Measurements from ENCODE around the gene LAMA3.

Gene LAMA3

DNA sequence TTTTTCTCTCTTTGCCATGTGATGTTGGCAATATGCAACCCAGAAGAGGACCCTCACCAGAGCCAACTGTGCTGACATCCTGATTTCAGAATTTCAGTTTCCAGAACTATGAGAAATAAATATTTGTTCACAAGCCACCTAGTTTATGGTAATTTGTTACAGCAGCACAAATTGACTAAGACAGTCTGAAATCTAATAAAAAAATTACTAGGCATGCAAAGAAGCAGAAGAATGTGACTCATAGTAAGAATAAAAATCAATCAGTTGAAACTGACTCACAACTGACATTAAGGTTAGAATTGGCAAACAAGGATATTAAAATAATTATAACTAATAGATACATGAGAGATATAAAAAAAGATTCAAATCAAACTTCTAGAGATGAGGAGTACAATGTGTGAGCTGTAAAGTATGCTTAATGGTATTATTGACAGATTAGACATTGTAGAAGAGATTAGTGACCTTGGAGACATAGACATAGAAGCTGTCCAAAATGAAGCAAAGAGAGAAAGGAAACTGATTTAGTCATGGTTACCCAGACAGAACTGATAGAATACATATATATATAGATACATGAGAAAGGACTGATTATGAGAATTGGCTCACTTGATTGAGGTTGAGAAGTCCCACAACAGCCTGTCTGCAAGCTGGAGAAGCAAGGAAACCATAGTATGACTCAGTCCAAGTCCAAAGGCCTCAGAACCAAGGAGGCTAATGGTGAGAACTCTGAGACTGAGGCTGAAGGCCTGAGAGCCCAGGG lies 297.5 kb downstream of the LAMA3 start:
- DNase-seq, result no peak

DNA sequence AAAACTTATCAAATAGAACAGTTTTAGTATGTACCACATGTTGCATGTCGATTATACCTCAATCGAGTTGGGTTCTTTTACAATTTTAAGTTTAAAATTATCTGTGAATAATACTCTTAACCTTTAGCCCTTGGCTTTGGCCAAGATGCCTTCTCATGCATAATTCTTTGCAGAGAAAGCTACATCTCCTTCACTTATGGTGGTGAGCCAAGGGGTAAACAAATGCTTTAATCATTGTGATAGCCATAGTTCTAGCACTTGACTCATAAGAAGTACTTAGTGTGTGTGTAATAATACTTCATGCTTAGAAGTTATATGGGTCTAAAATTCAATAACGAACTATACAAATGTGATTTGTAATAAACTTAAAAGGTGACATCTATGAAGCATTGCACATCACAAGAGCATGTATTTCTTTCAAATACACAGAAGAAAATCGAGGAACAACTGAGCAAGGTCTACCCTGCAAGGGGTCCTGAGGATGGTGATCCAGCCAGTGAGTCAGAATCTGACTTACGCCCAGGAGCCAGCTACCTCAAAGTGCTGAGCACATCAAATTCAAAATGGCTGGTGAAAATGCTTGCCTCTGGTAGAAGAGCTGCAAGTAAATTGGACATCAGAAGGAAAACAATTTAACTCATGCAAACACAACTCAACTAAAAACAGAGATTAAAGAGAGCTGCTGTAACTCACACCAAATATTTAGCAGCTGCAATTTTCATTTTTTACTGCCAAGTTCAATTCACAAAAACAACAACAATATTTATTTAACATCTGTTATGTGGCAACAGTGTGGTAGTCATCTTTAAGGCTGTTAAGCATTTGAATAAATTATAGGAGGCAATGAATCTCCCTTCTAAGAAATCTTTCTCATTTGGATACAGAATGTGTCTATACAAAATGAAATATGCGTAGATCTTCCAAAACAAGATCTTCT lies 301.5 kb downstream of the LAMA3 start:
- DNase-seq, result no peak

- no peak for DNase-seq
Observed at GRCh38 chr18:23992089-23992940, 303.1 kb downstream of the LAMA3 start.

DNA sequence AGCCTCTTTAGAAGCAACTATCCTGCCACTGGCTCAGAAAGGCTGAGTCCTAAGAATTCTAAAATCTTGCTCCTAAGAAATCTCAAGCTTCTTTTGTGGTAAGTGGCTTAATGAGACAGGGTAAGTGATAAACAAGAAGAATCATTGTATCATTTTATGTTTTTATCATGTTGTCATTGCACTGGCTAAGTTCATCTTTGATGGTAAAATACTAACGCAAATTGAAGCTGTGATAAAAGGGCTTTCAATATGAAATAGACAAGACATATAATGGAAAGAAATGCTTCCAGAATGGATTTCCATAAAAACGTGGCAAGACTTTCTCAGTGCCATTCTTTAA lies 303.7 kb downstream of the LAMA3 start:
- DNase-seq, result no peak

DNA sequence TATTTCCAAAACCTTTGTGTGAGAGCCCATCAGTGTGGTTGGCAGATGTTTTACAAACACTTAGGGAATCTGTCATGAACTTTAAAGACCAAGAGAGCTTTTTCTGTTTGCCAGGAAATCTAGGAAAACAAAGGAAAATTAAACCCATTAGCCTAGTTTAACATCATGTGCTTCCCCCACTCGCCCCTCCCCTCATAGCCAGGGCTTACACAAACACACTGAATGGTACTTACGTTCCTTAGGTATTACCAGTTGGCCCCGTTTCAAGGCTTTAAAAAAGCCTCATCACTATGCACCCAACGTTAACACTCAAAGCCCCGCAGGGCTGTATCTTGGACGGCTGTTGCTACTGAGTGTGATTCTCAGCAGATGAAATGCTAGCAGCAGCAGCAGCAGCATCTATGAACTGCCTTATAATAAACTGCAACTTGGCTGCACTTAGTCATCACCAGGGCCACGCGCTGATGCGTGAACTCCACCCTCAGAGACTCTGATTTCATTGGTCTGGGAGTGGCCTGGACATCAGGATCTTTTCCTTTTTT lies 305.2 kb downstream of the LAMA3 start:
- peak; percentile 37 for DNase-seq

DNA sequence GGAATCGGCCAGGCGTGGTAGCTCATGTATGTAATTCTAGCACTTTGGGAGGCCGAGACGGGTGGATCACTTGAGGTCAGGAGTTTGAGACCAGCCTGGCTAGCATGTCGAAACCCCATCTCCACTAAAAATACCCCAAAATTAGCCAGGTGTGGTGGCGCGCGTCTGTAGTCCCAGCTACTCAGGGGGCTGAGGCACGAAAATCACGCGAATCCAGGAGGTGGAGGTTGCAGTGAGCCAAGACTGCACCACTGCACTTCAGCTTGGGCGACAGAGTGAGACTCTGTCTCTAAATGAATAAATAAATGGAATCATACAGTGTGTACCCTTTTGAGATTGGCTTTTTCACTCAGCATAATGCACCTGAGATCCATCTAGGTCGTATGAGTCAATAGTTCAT lies 305.9 kb downstream of the LAMA3 start:
- DNase-seq, result no peak

DNA sequence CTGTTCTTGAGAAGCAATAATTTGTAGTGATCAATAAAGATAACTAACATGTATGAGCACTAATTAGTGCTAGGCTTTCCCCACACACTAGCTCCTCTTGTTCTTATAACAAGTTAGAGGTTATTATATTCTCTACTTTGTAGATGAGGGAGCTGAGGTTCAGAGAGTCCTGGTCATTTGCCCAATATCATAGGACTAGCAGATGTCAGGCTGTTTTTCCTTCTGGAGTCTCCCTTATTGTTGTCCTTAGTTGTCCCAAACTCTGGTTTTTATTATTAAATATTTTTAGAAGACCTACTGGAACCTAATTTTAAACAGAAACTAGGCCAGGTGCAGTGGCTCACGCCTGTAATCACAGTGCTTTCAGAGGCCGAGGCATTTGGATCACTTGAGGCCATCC lies 308.8 kb downstream of the LAMA3 start:
- DNase-seq, result no peak

- peak; percentile 90 for DNase-seq
Observed at GRCh38 chr18:23998820-23999219, 309.6 kb downstream of the LAMA3 start.

DNA sequence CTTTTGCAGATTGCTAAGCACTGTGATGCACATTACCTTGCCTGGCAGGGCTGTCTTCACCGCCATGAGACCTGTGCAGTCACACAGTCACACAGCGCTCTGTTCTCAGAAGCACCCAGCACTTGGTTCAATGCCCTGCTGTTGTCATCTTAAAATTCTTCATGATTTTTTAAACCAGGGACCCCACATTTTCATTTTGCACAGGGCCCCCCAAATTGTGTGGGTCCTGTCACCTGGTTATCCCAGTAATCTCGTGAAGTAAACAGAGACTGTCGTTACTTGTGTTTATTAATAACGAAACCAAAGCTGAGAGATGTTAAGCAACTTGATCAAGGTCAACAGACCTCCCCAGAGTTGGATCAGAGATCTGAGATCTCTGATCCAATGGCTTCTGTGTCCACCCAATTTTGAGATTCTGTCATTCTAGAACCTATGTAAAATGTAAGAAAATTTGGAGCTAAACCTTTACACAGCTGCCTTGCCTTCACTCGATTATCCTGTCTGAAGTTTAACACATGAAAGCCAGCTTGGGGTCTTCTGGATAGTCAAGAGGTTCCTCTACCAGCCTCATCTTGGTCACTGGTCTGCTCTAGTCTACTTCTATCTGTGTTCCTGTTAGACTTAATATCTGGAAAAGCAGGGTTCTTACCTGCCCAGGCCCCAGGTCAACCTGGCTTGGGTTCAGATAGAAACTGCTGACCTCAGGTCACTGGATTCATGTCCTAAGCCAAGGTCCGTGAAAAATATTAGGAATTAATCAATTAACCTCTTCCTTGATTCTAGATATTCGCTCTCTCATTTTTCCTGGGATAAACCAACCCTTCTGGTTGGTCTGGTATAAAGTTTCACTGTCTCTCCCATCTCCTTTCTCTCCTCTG lies 311.6 kb downstream of the LAMA3 start:
- no peak for DNase-seq

DNA sequence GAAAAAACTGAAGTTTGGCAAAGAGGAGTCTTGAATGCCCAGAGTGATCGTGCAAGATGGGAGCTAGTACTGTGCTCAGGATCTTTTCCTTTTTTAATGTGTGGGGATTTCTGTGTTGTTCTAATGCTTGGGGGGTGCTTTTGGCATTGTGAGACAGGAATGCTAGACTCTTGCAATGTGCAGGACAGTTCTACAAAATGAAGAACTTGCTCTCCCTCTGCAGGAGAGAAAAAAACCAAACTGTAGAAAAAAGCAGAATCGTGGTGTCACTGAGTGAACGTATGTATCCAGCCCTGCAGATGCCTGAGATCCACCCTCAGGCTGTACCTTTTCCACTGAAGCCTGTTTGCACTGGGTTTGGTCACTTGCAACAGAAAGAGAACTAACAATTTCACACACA lies 313.2 kb downstream of the LAMA3 start:
- DNase-seq, result no peak

DNA sequence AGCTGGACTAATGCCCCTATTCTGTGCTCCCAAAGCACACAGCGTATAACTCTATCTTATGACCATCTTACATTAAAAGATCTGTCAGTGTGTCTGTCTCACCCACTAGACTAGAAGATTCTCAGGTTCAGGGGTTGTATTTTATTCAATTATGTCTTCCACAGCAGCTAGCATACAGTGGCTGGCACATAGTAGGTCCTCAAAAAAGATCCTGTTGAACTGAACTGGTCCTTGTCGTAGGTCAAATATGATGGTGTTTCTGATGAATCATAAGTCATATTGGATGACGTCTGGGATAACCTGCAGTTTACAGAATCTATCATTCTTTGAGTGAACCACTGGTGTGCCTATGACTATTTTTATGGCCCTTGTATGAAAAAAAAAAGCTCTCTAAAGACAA lies 314.0 kb downstream of the LAMA3 start:
- DNase-seq, result no peak

DNA sequence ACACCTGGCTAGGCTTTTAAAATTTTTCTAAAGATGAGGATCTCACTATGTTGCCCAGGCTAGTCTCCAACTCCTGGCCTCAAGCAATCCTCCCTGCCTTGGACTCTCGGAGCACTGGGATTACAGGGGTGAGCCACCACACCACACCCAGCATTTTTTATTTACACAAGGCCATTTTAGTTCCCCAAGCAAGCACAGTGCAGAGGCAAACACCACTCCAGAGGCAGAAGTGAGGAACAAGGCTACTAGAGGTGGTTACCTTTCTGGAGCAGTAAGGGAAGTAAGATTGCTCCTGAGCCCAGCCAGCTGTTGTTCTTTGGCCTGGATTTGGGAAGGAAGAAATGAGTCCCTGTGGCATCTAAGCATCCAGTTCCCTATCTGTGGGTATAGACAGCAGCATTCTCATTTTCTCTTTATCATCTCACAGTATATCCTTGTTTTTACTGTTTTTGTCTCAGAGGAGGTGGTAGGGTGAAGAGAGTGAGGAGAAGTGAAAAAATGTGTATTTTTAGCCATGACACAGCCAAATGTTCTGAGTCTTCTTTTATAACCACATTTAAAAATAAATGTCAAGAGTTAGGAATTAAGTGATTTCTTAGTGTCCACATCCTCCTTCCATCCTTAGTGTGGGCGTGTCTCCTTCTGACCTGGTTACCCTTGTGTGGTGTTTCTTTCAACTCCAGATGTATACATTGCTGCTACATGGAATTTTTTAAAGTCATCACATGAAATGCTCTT lies 314.8 kb downstream of the LAMA3 start:
- no peak for DNase-seq

Measured in NCI-H526 treated with DMSO at 0.1 percent for 48 hours (cell line).